Duodenal mucosa (tissue), 2 donors: ENCODE data around the gene KCNQ1.

Source experiments
- H3K27ac ChIP-seq: one replicate; pipeline ENCODE4 v1.7.0; 2013; ENCODE audit warnings: low read depth, low read length
- H3K27me3 ChIP-seq, 2 donors: one replicate each; pipeline ENCODE4 v1.7.0; 2013; ENCODE audit warnings: low read length in 2 of 2, control low read depth in 1 of 2; ENCODE audit not compliant: insufficient read depth in 2 of 2, control insufficient read depth in 1 of 2
- H3K36me3 ChIP-seq, 2 donors: one replicate each; pipeline ENCODE4 v1.7.0; 2013; ENCODE audit warnings: low read length in 2 of 2, control low read depth in 1 of 2; ENCODE audit not compliant: insufficient read depth in 2 of 2, control insufficient read depth in 1 of 2
- H3K4me1 ChIP-seq, 2 donors: one replicate each; pipeline ENCODE4 v1.7.0; 2013; ENCODE audit warnings: low read length in 2 of 2, control low read depth in 1 of 2; ENCODE audit not compliant: insufficient read depth in 2 of 2, control insufficient read depth in 1 of 2
- H3K4me3 ChIP-seq, 2 donors: one replicate each; pipeline ENCODE4 v1.7.0; 2013; ENCODE audit warnings: low read length in 2 of 2, low read depth in 1 of 2
- H3K9ac ChIP-seq, 2 donors: one replicate each; pipeline ENCODE4 v1.7.0; 2013; ENCODE audit warnings: low read length in 2 of 2, low read depth in 1 of 2
- H3K9me3 ChIP-seq, 2 donors: one replicate each; pipeline ENCODE4 v1.7.0; 2013; ENCODE audit warnings: low read length in 2 of 2, control low read depth in 1 of 2; ENCODE audit not compliant: control insufficient read depth in 1 of 2

The KCNQ1 gene

GRCh38 chr11:2767801-2768200 is 323.0 kb downstream of the KCNQ1 start:
- Histone ChIP-seq H3K9me3 (no peaks in the 10 kb centered on the region), H3K4me1 (peaks cover 0 to 5% of the 10 kb centered on the region in 2 donors), H3K27ac (no peak overlapping the region), H3K4me3 (no peak overlapping the region), H3K36me3 (peaks cover 0 to 22% of the 10 kb centered on the region in 2 donors), H3K9ac (no peak overlapping the region), H3K27me3 (no peaks in the 10 kb centered on the region)

DNA sequence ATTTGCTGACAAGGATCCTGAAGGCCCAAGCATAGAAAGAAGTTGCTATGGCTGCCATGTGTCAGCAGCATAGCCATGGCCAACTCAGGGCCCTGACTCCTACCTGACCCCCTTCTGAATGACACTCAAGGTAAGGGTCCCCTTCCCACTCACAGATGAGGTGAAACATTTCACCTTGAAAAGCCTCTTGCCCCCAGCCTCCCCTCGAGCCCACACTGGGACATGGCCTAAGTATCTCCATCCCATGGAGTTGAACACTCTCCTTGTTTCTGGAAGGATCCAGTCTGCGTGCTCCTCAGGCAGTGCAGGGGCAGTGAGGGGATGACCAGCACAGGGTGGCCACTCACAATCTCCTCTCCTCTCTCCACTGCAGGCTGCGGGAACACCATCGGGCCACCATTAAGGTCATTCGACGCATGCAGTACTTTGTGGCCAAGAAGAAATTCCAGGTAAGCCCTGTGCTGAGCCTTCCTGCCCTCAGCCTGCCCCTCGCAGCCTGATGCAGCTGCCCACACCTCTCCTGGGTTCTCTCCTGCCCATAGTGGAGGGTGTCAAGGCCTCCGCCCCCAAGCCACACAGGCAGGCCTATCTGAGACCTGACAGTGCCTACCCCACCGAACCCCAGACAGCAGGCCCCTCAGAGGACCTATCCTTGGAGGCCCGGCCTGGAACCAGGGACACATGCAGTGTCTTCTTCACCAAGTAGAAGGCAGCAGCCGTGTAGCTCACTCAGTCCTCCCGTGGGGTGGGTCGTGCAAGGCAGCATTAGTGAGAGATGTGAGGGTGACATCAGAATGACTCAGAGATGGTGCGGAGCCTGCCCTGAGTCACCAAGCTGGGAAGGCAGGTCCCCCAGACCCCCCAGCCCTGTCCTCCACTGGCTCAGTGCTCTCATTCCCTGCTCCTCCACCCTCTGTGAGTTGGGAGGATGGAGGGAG is 323.9 kb downstream of the KCNQ1 start:
- Histone ChIP-seq H3K9ac (no peak overlapping the region), H3K4me1 (peaks cover 0 to 6% of the 10 kb centered on the region in 2 donors), H3K27me3 (no peaks in the 10 kb centered on the region), H3K9me3 (no peaks in the 10 kb centered on the region), H3K4me3 (no peak overlapping the region), H3K27ac (no peak overlapping the region), H3K36me3 (peaks cover 0 to 22% of the 10 kb centered on the region in 2 donors)

DNA sequence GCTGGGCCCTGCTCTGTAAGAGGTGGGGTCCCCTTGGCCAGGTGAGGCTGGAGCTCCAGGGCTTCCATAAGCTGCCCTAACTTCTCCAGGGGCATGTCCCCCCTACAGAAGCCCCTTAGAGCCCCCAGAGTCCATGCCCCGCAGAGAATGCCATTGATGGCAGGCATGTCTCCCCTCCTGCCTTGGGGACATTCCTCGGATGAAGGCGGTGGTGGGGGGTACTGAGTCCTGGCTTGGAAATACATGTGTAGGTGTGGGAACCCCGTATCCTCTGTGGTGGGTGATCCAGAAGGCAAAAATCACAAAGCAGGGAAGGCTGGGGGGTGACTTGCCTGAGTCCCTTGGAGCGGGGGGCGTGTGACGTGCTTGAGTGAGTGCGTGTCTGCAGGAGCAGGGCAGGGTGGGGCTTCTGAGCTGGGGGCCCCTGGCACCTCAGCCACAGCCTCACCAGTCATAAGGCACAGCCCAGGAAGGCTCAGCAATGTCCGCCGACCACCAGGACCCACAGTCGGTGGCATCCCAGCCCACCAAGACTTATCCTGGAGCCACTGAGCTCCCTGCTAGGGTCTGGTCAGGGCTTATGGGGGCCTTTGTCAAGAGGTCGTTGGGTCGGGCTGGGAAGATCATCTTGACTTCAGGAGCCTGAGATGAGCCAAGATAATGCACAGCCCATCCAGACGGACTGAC is 324.7 kb downstream of the KCNQ1 start:
- H3K4me1 ChIP-seq = peaks cover 0 to 6% of the 10 kb centered on the region in 2 donors
- no peaks in the 10 kb centered on the region for H3K9me3 ChIP-seq
- H3K36me3 ChIP-seq = peaks cover 0 to 22% of the 10 kb centered on the region in 2 donors
- H3K4me3 ChIP-seq = no peak overlapping the region
- H3K27ac ChIP-seq = no peak overlapping the region
- H3K27me3 ChIP-seq = no peaks in the 10 kb centered on the region
- H3K9ac ChIP-seq = no peak overlapping the region

DNA sequence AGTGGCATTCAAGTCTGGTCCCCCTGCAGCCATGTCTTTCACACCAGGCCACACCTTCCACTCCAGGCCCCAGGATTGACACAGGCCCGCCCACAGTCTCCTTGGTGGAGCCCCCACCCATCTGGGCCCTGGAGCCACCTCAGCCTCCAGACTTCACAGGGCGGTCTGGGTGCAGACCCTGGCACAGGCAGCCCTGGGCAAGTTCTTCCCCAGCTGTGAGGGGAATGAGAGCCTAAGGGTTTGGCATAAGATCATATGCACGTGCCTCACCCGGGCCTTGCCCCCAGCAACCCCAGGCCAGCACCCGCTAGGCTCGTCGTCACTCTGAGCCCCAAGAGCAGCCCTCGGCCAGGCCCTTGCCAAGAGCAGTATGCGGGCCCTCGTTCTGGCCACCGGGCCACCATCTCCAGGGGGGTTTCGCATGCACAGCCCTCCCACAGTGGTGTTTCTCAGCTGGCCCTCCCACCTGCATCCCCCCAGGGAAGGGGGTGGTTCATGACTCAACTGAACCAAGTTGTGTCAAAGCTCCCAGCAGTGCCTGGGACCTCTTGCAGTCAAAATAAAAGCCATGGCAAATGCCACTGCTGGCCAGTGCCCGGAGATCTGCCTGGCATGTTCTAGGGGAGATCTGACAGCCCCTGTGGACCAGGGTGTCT is 325.4 kb downstream of the KCNQ1 start:
- no peak overlapping the region for H3K27ac ChIP-seq
- no peak overlapping the region for H3K9ac ChIP-seq
- peaks cover 0 to 6% of the 10 kb centered on the region in 2 donors for H3K4me1 ChIP-seq
- H3K36me3 ChIP-seq = peaks cover 0 to 22% of the 10 kb centered on the region in 2 donors
- H3K9me3 ChIP-seq = no peaks in the 10 kb centered on the region
- H3K27me3 ChIP-seq = no peaks in the 10 kb centered on the region
- H3K4me3 ChIP-seq = no peak overlapping the region

DNA sequence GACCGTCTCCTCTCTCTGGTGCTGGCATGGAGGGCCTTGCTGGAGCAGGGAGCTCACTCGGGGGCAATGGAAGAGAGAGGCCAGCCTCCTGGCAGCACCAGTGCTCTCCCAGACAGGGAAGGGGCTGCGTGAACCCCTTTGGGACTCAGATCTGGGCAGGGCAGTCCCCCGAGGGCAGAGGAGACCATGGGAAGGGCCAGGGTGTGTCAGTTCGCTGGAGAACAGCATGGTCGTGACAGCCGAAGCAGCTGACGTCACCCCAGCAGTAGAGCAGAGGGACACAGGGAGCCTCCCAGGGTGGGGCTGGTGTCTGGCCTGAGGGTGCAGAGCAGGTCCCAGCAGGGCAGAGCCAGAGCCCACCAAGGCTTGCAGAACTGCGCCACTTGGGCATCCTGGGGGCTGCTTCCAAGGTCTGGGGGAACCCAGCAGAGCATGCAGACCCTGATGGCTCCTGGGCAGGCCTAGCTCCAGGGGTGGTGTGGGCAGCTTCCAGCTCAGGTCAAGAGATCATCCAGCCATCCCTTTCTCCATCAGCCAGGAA is 326.0 kb downstream of the KCNQ1 start:
- H3K27ac ChIP-seq = no peak overlapping the region
- no peaks in the 10 kb centered on the region for H3K27me3 ChIP-seq
- H3K36me3 ChIP-seq = peaks cover 0 to 22% of the 10 kb centered on the region in 2 donors
- H3K9me3 ChIP-seq = no peaks in the 10 kb centered on the region
- peaks cover 0 to 6% of the 10 kb centered on the region in 2 donors for H3K4me1 ChIP-seq
- H3K9ac ChIP-seq = no peak overlapping the region
- H3K4me3 ChIP-seq = no peak overlapping the region

GRCh38 chr11:2771758-2772466 is 327.1 kb downstream of the KCNQ1 start:
- H3K9me3 ChIP-seq = no peaks in the 10 kb centered on the region
- H3K4me1 ChIP-seq = peaks cover 0 to 6% of the 10 kb centered on the region in 2 donors
- peaks cover 0 to 22% of the 10 kb centered on the region in 2 donors for H3K36me3 ChIP-seq
- H3K9ac ChIP-seq = no peak overlapping the region
- H3K4me3 ChIP-seq = no peak overlapping the region
- no peaks in the 10 kb centered on the region for H3K27me3 ChIP-seq
- no peak overlapping the region for H3K27ac ChIP-seq

DNA sequence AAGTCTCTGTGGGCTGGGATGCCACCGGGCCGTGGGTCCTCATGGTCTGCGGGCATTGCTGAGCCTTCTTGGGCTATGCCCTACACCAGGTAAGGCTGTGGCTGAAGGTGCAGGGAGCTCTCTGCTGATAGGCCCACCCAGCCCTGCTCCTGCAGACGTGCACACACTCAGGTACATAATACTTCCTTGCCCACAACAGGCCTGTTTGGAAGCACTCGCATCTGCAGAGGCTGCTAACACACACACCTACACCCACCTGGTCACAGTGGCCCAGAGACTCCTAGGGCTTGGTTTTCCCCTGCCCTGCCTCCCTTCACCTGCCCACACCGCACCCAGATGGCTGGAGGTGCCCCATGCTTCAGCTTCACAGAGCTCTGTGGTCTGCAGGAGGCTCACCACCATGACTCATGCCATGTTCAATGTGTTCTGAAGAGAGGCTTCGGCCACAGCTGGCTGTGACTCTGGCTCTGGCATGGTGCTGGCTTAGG is 327.8 kb downstream of the KCNQ1 start:
- Histone ChIP-seq H3K9me3 (no peaks in the 10 kb centered on the region), H3K27me3 (no peaks in the 10 kb centered on the region), H3K4me3 (no peak overlapping the region), H3K9ac (no peak overlapping the region), H3K4me1 (peaks cover 0 to 8% of the 10 kb centered on the region in 2 donors), H3K36me3 (peaks cover 0 to 22% of the 10 kb centered on the region in 2 donors), H3K27ac (no peak overlapping the region)

- H3K27ac ChIP-seq = no peak overlapping the region
- H3K9ac ChIP-seq = no peak overlapping the region
- H3K9me3 ChIP-seq = no peaks in the 10 kb centered on the region
- H3K4me1 ChIP-seq = peaks cover 18 to 25% of the 10 kb centered on the region in 2 donors
- peaks cover 0 to 15% of the 10 kb centered on the region in 2 donors for H3K36me3 ChIP-seq
- H3K27me3 ChIP-seq = no peaks in the 10 kb centered on the region
- H3K4me3 ChIP-seq = no peak overlapping the region
Observed at GRCh38 chr11:2774173-2775082, 329.6 kb downstream of the KCNQ1 start.
